OCI-LY3 (cell line): ENCODE measurements around the gene RCE1.

Source experiments
- CTCF ChIP-seq: fragments of 200-600, 300-600 bp; sonication (generic); IDR thresholded peaks from 2 replicates; pipeline ENCODE4 v1.5.1; 2014; ENCODE audit warnings: antibody characterized with exemption, low read length, low read depth
- EZH2phosphoT487 ChIP-seq: fragments of 200-600 bp; shearing (Covaris generic); IDR thresholded peaks from 2 replicates; pipeline ENCODE4 v1.6.1; 2018; ENCODE audit warnings: antibody characterized with exemption, mixed run types, low read depth

DNA sequence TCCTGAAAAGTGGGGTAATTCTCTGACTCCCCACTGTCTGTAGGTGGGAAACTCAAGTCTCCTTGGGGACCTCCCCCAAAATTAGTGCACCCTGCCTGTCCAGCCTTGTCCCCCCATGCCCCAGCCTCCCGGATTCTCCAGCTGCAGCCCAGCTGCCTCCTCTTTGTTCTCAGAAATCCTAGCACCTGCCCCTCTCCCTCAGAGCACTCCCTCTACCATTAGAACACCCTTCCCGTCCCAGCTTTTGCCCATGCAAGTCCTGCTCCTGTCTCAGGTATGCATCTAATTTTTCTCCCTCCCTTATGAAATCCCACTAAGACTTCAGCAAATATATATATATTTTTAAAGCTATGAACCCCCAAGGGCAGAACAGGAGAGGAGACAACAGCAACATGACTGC lies 50.9 kb downstream of the RCE1 start:
- TF ChIP-seq CTCF (no peak), EZH2phosphoT487 (no peak)
